ENCODE data around the gene GFOD1.

DNA sequence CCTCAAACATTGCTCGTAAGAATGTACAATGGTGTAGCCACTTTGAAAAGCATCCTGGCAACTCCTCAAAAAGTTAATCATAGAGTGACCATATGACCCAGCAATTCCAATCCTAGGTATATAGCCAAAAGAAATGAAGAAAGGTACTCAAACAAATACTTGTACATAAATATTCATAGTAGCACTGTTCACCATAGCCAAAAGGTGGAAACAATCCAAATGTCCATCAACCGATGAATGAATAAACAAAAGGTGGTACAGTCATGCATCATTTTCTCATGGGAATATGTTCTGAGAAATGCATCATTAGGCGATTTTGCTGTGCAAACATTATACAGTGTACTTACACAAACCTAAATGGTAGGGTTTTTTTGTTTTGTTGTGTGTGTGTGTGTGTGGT, 84.7 kb downstream of the GFOD1 start:
- TF ChIP-seq, protein P1, sequence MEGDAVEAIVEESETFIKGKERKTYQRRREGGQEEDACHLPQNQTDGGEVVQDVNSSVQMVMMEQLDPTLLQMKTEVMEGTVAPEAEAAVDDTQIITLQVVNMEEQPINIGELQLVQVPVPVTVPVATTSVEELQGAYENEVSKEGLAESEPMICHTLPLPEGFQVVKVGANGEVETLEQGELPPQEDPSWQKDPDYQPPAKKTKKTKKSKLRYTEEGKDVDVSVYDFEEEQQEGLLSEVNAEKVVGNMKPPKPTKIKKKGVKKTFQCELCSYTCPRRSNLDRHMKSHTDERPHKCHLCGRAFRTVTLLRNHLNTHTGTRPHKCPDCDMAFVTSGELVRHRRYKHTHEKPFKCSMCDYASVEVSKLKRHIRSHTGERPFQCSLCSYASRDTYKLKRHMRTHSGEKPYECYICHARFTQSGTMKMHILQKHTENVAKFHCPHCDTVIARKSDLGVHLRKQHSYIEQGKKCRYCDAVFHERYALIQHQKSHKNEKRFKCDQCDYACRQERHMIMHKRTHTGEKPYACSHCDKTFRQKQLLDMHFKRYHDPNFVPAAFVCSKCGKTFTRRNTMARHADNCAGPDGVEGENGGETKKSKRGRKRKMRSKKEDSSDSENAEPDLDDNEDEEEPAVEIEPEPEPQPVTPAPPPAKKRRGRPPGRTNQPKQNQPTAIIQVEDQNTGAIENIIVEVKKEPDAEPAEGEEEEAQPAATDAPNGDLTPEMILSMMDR (IDR thresholded peaks at IDR 0.05 in 8 of 11, conservative IDR thresholded peaks at IDR 0.05 in 3 of 11): no peak
- TF ChIP-seq POLR2AphosphoS5 (IDR thresholded peaks at IDR 0.05): no peak
- TF ChIP-seq POLR2A (IDR thresholded peaks at IDR 0.05): no peak
